Trophoblast cell (in vitro differentiated cells and primary cell): ENCODE data around the gene SIRT4.

Source experiments
- DNase-seq, 2 donors: peaks; one replicate each; pipeline ENCODE4 v3.0.0-alpha.2; 2016
- H2AFZ ChIP-seq: 2 replicates; pipeline ENCODE4 v1.6.1; 2013; ENCODE audit warnings: low read length, moderate library complexity, mild to moderate bottlenecking; ENCODE audit not compliant: insufficient read depth, poor library complexity
- H2AK5ac ChIP-seq: 2 replicates; pipeline ENCODE4 v1.6.1; 2013; ENCODE audit warnings: mild to moderate bottlenecking, low read length
- H2BK120ac ChIP-seq: 2 replicates; pipeline ENCODE4 v1.6.1; 2013; ENCODE audit warnings: low read length, mild to moderate bottlenecking, moderate library complexity; ENCODE audit not compliant: insufficient read depth, poor library complexity
- H2BK12ac ChIP-seq: 2 replicates; pipeline ENCODE4 v1.6.1; 2013; ENCODE audit warnings: mild to moderate bottlenecking, low read length, moderate library complexity
- H2BK5ac ChIP-seq: 2 replicates; pipeline ENCODE4 v1.6.1; 2013; ENCODE audit warnings: low read length, low read depth, moderate library complexity, mild to moderate bottlenecking; ENCODE audit not compliant: poor library complexity
- H3K14ac ChIP-seq: 2 replicates; pipeline ENCODE4 v1.6.1; 2013; ENCODE audit warnings: mild to moderate bottlenecking, low read length
- H3K18ac ChIP-seq: 2 replicates; pipeline ENCODE4 v1.6.1; 2013; ENCODE audit warnings: mild to moderate bottlenecking, low read length
- H3K23ac ChIP-seq: 2 replicates; pipeline ENCODE4 v1.6.1; 2013; ENCODE audit warnings: low read length
- H3K27ac ChIP-seq: 2 replicates; pipeline ENCODE4 v1.5.1; 2013; ENCODE audit warnings: low read depth, mild to moderate bottlenecking, inconsistent platforms, low read length, moderate library complexity
- H3K27me3 ChIP-seq: 2 replicates; pipeline ENCODE4 v1.6.1; 2013; ENCODE audit warnings: inconsistent platforms, mild to moderate bottlenecking, low read length, moderate library complexity; ENCODE audit not compliant: insufficient read depth
- H3K36me3 ChIP-seq, 2 experiments: 1 replicate in 1 of 2; 2 replicates in 1 of 2; pipeline ENCODE4 v1.6.1; 2013; ENCODE audit warnings: low read length in 2 of 2, mild to moderate bottlenecking in 2 of 2, moderate library complexity in 1 of 2; ENCODE audit not compliant: insufficient read depth in 2 of 2, control insufficient read depth in 1 of 2
- H3K4ac ChIP-seq: 2 replicates; pipeline ENCODE4 v1.6.1; 2013; ENCODE audit warnings: low read depth, mild to moderate bottlenecking, low read length, moderate library complexity
- H3K4me1 ChIP-seq, 2 experiments: 1 replicate in 1 of 2; 2 replicates in 1 of 2; pipeline ENCODE4 v1.6.1; 2013; ENCODE audit warnings: low read length in 2 of 2, mild to moderate bottlenecking in 2 of 2, moderate library complexity in 1 of 2; ENCODE audit not compliant: insufficient read depth in 2 of 2, control insufficient read depth in 1 of 2
- H3K4me2 ChIP-seq: 2 replicates; pipeline ENCODE4 v1.6.1; 2013; ENCODE audit warnings: inconsistent platforms, mild to moderate bottlenecking, low read length, moderate library complexity
- H3K4me3 ChIP-seq: 2 replicates; pipeline ENCODE4 v1.5.1; 2013; ENCODE audit warnings: mild to moderate bottlenecking, low read depth, low read length, inconsistent platforms
- H3K79me1 ChIP-seq: one replicate; pipeline ENCODE4 v1.6.1; 2013; ENCODE audit warnings: low read length
- H3K79me2 ChIP-seq: 2 replicates; pipeline ENCODE4 v1.6.1; 2013; ENCODE audit warnings: low read length, mild to moderate bottlenecking; ENCODE audit not compliant: control insufficient read depth, insufficient read depth, poor library complexity
- H3K9ac ChIP-seq: 2 replicates; pipeline ENCODE4 v1.6.1; 2013; ENCODE audit warnings: mild to moderate bottlenecking, low read length
- H3K9me3 ChIP-seq: 2 replicates; pipeline ENCODE4 v1.6.1; 2013; ENCODE audit warnings: low read depth, mild to moderate bottlenecking, control low read depth, inconsistent platforms, low read length; ENCODE audit not compliant: insufficient read depth
- H4K12ac ChIP-seq: 2 replicates; pipeline ENCODE4 v1.6.1; 2013; ENCODE audit warnings: low read depth, mild to moderate bottlenecking, low read length, moderate library complexity
- H4K8ac ChIP-seq: 2 replicates; pipeline ENCODE4 v1.6.1; 2013; ENCODE audit warnings: low read depth, mild to moderate bottlenecking, low read length, moderate library complexity
- H4K91ac ChIP-seq: one replicate; pipeline ENCODE4 v1.6.1; 2013; ENCODE audit warnings: low read depth, mild to moderate bottlenecking, low read length, moderate library complexity
- WGBS: extraction: QIAGEN DNeasy Blood & Tissue Kit; methylation state at CpG from one replicate; pipeline ENCODE4 v1.1.7; 2013; ENCODE audit warnings: missing lambda C conversion rate; ENCODE audit not compliant: insufficient read length, insufficient coverage; ENCODE audit errors: extremely low coverage; 5-methylcytosine and 5-hydroxymethylcytosine counted together

The SIRT4 gene

GRCh38 chr12:120258323-120258896 lies 43.7 kb upstream of the SIRT4 start:
- Histone ChIP-seq H3K27me3 (no peaks in the 10 kb centered on the region), H2BK12ac (no peak overlapping the region), H2BK120ac (no peak overlapping the region), H2AFZ (no peak overlapping the region), H3K79me1 (peaks cover 7% of the 10 kb centered on the region), H2BK5ac (no peak overlapping the region), H3K79me2 (peaks cover 50% of the 10 kb centered on the region), H3K4me2 (no peak overlapping the region), H3K9me3 (no peaks in the 10 kb centered on the region), H3K9ac (no peak overlapping the region), H3K18ac (peak overlapping the region; percentile 33), H2AK5ac (no peak overlapping the region), H3K23ac (no peak overlapping the region), H3K4ac (peak overlapping the region; percentile 80), H3K36me3 (peaks cover 6 to 13% of the 10 kb centered on the region in 2 experiments), H4K12ac (no peak overlapping the region), H3K4me3 (no peak overlapping the region), H3K27ac (no peak overlapping the region), H4K91ac (no peak overlapping the region), H3K4me1 (peaks cover 33 to 35% of the 10 kb centered on the region in 2 experiments), H4K8ac (no peak overlapping the region), H3K14ac (no peak overlapping the region)
- WGBS = no CpG with 5 or more reads among the region's 5 CpGs
- DNase-seq = no peak

- Histone ChIP-seq H3K9me3 (no peaks in the 10 kb centered on the region), H2AK5ac (no peak overlapping the region), H3K14ac (no peak overlapping the region), H2AFZ (no peak overlapping the region), H4K91ac (no peak overlapping the region), H3K79me2 (peaks cover 59% of the 10 kb centered on the region), H3K79me1 (peaks cover 14% of the 10 kb centered on the region), H3K4me3 (no peak overlapping the region), H2BK5ac (no peak overlapping the region), H3K27ac (no peak overlapping the region), H3K23ac (no peak overlapping the region), H3K4ac (peak overlapping the region; percentile 92), H2BK12ac (no peak overlapping the region), H3K18ac (no peak overlapping the region), H3K4me2 (peak overlapping the region; percentile 35), H3K4me1 (peaks cover 40 to 45% of the 10 kb centered on the region in 2 experiments), H2BK120ac (no peak overlapping the region), H3K36me3 (peaks cover 6 to 14% of the 10 kb centered on the region in 2 experiments), H4K12ac (no peak overlapping the region), H3K27me3 (no peaks in the 10 kb centered on the region), H4K8ac (no peak overlapping the region), H3K9ac (no peak overlapping the region)
- DNase-seq = peak; percentile 51 to 66
- WGBS = no CpG with 5 or more reads among the region's 8 CpGs
Measured at GRCh38 chr12:120259418-120260202, 42.5 kb upstream of the SIRT4 start.

GRCh38 chr12:120260607-120261006 lies 41.5 kb upstream of the SIRT4 start:
- Histone ChIP-seq H3K23ac (no peak overlapping the region), H4K91ac (no peak overlapping the region), H2BK12ac (no peak overlapping the region), H3K18ac (no peak overlapping the region), H3K4me1 (peaks cover 40 to 47% of the 10 kb centered on the region in 2 experiments), H4K12ac (no peak overlapping the region), H3K9me3 (no peaks in the 10 kb centered on the region), H3K14ac (no peak overlapping the region), H3K9ac (no peak overlapping the region), H2AK5ac (no peak overlapping the region), H4K8ac (no peak overlapping the region), H2BK120ac (no peak overlapping the region), H2AFZ (no peak overlapping the region), H2BK5ac (no peak overlapping the region), H3K27me3 (no peaks in the 10 kb centered on the region), H3K36me3 (peaks cover 4 to 8% of the 10 kb centered on the region in 2 experiments), H3K27ac (no peak overlapping the region), H3K79me1 (peaks cover 22% of the 10 kb centered on the region), H3K79me2 (peaks cover 63% of the 10 kb centered on the region), H3K4ac (peak overlapping the region; percentile 92), H3K4me2 (no peak overlapping the region), H3K4me3 (no peak overlapping the region)
- no CpG with 5 or more reads among the region's 5 CpGs for WGBS
- DNase-seq = peak; percentile 92 to 99

- H3K79me1 ChIP-seq = peaks cover 26% of the 10 kb centered on the region
- no peak overlapping the region for H2AFZ ChIP-seq
- peaks cover 39 to 46% of the 10 kb centered on the region in 2 experiments for H3K4me1 ChIP-seq
Measured at GRCh38 chr12:120261951-120262851, 39.9 kb upstream of the SIRT4 start.

More at GRCh38 chr12:120261951-120262851, 39.9 kb upstream of the SIRT4 start:
- Histone ChIP-seq H3K27ac (no peak overlapping the region), H3K18ac (no peak overlapping the region), H3K27me3 (no peaks in the 10 kb centered on the region), H2BK5ac (no peak overlapping the region), H3K23ac (peak overlapping the region; percentile 50), H2BK120ac (no peak overlapping the region), H3K79me2 (peaks cover 58% of the 10 kb centered on the region), H4K8ac (no peak overlapping the region), H3K9ac (no peak overlapping the region), H4K91ac (no peak overlapping the region), H3K4ac (peak overlapping the region; percentile 88), H3K14ac (no peak overlapping the region), H3K4me2 (peak overlapping the region; percentile 92), H4K12ac (no peak overlapping the region), H3K4me3 (no peak overlapping the region), H2AK5ac (no peak overlapping the region), H3K36me3 (peaks cover 4 to 5% of the 10 kb centered on the region in 2 experiments), H2BK12ac (peak overlapping the region; percentile 7), H3K9me3 (no peaks in the 10 kb centered on the region)
- DNase-seq = peak; percentile 89 to 90
- no CpG with 5 or more reads among the region's 10 CpGs for WGBS
